Thymus (tissue), 11 donors: Measurements from ENCODE around the gene MOB3A. TPM values are rescaled to one million over a fixed set of nuclear protein-coding genes. Genes with fewer than 3 reads are reported as not detected.
"Not testable (repeated sequence)": the region's sequence is repeated elsewhere in the genome, so short reads cannot be mapped to it uniquely, and the experiment has no call there.

Experiments
- DNase-seq, 9 donors: peaks; one replicate each; pipeline ENCODE4 v3.0.0-alpha.2; 2013; ENCODE audit warnings: low spot score in 9 of 9, low read depth in 6 of 9, missing footprints in 1 of 9
- H3K27ac ChIP-seq, 2 donors: one replicate each; pipeline ENCODE4 v1.5.1; 2013; ENCODE audit warnings: control low read depth in 1 of 2, low read depth in 1 of 2, low read length in 1 of 2, mild to moderate bottlenecking in 1 of 2, moderate library complexity in 1 of 2
- H3K27me3 ChIP-seq, 2 donors: one replicate each; pipeline ENCODE4 v1.5.1; 2013; ENCODE audit warnings: low read length in 1 of 2; ENCODE audit not compliant: control insufficient read depth in 2 of 2, insufficient read depth in 1 of 2
- H3K36me3 ChIP-seq, 2 donors: one replicate each; pipeline ENCODE4 v1.5.1; 2013; ENCODE audit warnings: low read length in 1 of 2, mild to moderate bottlenecking in 1 of 2, moderate library complexity in 1 of 2; ENCODE audit not compliant: control insufficient read depth in 2 of 2, insufficient read depth in 2 of 2
- H3K4me1 ChIP-seq, 2 donors: one replicate each; pipeline ENCODE4 v1.5.1; 2013; ENCODE audit warnings: low read length in 2 of 2; ENCODE audit not compliant: control insufficient read depth in 2 of 2, insufficient read depth in 2 of 2
- H3K4me3 ChIP-seq, 2 donors: one replicate each; pipeline ENCODE4 v1.5.1; 2013; ENCODE audit warnings: low read length in 2 of 2, control low read depth in 1 of 2, mild to moderate bottlenecking in 1 of 2
- H3K9me3 ChIP-seq, 2 donors: one replicate each; pipeline ENCODE4 v1.5.1; 2013; ENCODE audit warnings: low read length in 1 of 2, mild to moderate bottlenecking in 1 of 2; ENCODE audit not compliant: control insufficient read depth in 2 of 2, insufficient read depth in 1 of 2
- WGBS: extraction: QIAGEN DNeasy Blood & Tissue Kit; methylation state at CpG from one replicate; pipeline ENCODE4 v1.1.7; 2013; 5-methylcytosine and 5-hydroxymethylcytosine counted together
- polyA plus RNA-seq: library from polyadenylated mRNA; stranded (reverse); fragments of 200-250 nt; gene quantifications from one replicate; pipeline ENCODE4 v1.2.3, GENCODE V29; 2013
- total RNA-seq: library from RNA; stranded (reverse); fragments of 120-200 nt; gene quantifications from one replicate; pipeline ENCODE4 v1.2.4, GENCODE V29; 2013
- donor health status: healthy.

The MOB3A gene
- total and polyA plus RNA-seq, 2 donors, result 20.0 to 29.7 TPM

DNA sequence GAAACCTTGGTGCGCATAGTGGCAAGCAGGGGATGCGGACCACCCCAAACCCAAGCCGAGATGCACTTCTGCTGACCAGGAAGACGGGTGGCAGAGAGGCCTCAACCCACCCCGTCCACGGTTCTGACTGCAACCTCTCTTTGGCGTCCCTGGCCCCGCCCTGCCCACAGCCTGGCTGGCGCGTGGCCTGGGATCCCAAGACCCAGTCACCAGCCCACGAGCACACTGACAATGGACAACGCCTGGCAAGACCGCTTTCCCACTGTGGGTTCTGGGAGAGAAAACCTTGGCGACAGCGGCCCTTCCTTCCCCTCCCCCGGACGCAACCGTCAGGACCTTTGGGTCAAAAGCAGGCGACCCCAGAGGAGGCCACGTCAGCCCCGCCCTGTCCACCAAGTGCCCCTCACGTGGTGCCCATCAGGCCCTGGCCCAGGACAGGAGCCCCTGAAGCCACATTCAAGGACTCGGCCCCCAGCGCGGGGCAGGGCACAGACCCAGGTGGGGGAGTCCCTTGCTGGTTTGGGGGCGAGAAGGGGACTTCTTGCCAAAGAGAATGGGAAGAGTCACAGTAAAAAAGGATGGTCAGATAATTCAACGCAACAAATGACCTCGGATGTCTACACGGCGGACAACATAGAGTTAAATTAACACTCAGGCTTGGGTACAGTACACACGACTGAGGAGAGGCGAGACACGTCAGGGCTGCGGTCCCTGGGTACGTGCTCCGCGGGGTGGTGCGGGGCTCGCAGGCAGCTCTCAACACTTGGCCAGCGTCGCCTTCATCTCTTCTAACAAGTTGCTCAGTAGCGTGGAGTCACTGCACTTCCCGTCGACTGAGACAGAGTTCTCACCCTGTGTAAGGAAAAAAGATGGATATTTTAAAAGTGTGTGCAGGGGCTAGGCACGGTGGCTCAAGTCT is 5.5 kb upstream of the MOB3A start:
- DNase-seq, result no peak

DNA sequence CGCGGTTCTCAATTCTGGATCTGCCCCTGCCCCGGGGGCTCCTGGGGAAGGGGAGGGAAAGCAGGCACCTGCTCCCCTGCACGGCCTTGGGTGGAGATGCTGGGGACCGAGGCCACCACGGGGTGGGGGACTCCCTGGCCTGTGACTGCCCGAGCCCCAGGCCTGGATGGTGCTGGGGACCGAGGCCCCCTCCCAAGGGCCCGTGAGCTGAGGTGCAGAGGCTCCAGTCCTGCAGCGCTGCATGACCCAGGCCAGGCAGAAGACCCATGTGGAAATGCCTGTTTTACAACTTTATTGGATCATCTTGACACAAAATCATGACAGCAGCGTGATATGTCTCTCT is 4.6 kb upstream of the MOB3A start:
- Histone ChIP-seq H3K4me1 (peaks cover 8 to 12% of the 10 kb centered on the region in 2 donors), H3K9me3 (peaks cover 4 to 15% of the 10 kb centered on the region in 2 donors), H3K36me3 (peaks cover 54 to 56% of the 10 kb centered on the region in 2 donors), H3K27ac (no peak overlapping the region), H3K4me3 (no peak overlapping the region), H3K27me3 (no peaks in the 10 kb centered on the region)
- 97% methylated on average over 11 of the region's 11 CpGs for WGBS
- DNase-seq, result no peak

More for the DNA sequence above, 5.5 kb upstream of the MOB3A start:
- no peak overlapping the region for H3K4me3 ChIP-seq
- no peaks in the 10 kb centered on the region for H3K27me3 ChIP-seq
- no peak overlapping the region for H3K27ac ChIP-seq
- WGBS, result 98% methylated on average over 45 of the region's 45 CpGs
- peaks cover 8 to 10% of the 10 kb centered on the region in 2 donors for H3K4me1 ChIP-seq
- peaks cover 64 to 65% of the 10 kb centered on the region in 2 donors for H3K36me3 ChIP-seq
- peaks cover 6 to 24% of the 10 kb centered on the region in 2 donors for H3K9me3 ChIP-seq

DNA sequence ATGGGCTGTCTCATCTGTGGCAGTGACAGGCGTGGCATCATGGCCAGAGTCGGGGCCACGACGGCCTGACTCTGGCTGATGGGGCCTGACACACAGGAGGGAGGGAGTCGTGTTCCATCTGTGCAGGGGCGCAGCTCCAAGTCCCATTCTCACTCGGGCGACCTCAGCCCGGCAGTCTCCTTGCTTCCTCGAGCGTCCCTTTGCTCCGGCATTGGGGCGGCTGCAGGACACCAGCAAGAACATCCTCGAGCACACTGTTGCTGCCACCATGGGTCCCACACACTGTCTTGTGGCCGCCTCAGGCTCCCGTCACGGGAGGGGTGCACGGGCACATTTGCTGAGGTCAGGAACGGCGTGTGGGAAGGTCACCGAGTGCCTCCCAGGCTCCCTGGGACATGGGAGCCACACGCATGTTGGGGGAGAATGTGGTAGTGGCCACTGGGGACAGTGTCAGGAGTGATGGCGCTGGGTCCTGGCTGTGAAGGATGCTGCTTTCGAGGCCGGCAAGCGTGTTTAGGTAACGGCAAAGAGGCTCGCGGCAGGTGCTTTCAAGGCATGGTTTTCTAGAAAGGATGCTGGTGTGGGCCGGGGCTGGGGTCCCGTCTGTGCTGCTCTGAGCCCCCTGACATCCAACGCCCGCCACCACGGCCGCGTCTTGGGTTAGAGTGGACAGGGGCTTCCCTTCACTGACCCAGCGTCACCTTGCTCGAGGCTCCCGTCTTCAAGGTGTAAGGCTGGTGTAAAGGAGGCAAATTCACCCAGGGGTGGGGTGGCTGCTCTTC is 4.0 kb upstream of the MOB3A start:
- H3K4me1 ChIP-seq, result peaks cover 9 to 18% of the 10 kb centered on the region in 2 donors
- H3K36me3 ChIP-seq, result peaks cover 50 to 52% of the 10 kb centered on the region in 2 donors
- no peak overlapping the region for H3K4me3 ChIP-seq
- H3K27ac ChIP-seq, result no peak overlapping the region
- 98% methylated on average over 39 of the region's 39 CpGs for WGBS
- no peaks in the 10 kb centered on the region for H3K27me3 ChIP-seq
- DNase-seq, result no peak
- H3K9me3 ChIP-seq, result peaks cover 2 to 9% of the 10 kb centered on the region in 2 donors

DNA sequence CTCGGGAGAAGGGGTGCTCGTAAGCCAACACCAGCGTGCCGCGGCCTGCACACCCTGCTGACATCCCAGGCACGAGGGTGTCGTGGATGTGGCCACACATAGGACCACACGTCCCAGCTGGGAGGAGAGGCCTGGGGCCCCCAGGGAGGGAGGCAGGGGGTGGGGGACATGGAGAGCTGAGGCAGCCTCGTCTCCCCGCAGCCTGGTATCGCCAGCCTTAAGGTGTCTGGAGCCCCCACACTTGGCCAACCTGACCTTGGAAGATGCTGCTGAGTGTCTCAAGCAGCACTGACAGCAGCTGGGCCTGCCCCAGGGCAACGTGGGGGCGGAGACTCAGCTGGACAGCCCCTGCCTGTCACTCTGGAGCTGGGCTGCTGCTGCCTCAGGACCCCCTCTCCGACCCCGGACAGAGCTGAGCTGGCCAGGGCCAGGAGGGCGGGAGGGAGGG is 3.0 kb upstream of the MOB3A start:
- WGBS, result 94% methylated on average over 16 of the region's 16 CpGs
- Histone ChIP-seq H3K27me3 (no peaks in the 10 kb centered on the region), H3K4me3 (no peak overlapping the region), H3K36me3 (peaks cover 41% of the 10 kb centered on the region in 2 donors), H3K4me1 (peaks cover 19 to 28% of the 10 kb centered on the region in 2 donors), H3K9me3 (no peaks in the 10 kb centered on the region), H3K27ac (no peak overlapping the region)
- DNase-seq, result no peak

DNA sequence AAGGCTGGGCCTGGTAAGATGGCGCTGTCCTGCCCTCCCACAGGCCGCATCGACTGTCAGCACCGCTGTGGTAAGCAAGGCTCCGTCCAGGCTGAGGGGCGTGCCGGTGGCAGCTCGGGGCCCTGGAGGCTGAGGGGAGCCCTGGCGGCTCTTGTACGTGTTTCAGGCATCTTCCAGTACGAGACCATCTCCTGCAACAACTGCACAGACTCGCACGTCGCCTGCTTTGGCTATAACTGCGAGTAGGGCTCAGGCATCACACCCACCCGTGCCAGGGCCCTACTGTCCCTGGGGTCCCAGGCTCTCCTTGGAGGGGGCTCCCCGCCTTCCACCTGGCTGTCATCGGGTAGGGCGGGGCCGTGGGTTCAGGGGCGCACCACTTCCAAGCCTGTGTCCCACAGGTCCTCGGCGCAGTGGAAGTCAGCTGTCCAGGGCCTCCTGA is 1.8 kb upstream of the MOB3A start:
- DNase-seq, result no peak
- Histone ChIP-seq H3K27me3 (no peaks in the 10 kb centered on the region), H3K4me3 (no peak overlapping the region), H3K27ac (no peak overlapping the region), H3K9me3 (no peaks in the 10 kb centered on the region), H3K4me1 (peaks cover 24 to 40% of the 10 kb centered on the region in 2 donors), H3K36me3 (peaks cover 37 to 42% of the 10 kb centered on the region in 2 donors)
- 95% methylated on average over 23 of the region's 23 CpGs for WGBS

DNA sequence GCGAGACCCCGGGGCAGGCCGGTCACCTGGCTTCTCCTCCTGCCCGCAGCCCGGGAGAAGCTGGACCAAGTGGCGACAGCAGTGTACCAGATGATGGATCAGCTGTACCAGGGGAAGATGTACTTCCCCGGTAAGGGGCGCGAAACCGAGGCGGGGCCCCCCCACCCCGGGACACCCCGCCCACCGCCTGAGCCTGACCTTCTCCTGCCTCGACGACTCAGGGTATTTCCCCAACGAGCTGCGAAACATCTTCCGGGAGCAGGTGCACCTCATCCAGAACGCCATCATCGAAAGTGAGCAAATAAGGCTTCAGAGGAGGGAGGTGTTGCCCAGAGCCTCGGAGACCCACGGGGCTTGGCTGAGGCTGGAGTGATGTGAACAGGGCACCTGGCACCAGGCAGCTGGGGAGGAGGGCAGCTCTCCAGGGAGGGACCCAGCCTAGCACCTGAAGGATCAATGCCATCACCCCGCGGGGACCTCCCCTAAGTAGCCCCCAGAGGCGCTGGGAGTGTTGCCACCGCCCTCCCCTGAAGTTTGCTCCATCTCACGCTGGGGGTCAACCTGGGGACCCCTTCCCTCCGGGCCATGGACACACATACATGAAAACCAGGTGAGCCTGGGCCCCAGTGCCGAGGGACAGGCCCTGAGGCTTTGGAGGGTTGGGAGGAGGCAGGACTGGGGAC is 1.2 kb upstream of the MOB3A start:
- 30% methylated on average over 30 of the region's 30 CpGs for WGBS
- Histone ChIP-seq H3K4me3 (peak overlapping the region; percentile 48 to 86), H3K36me3 (peaks cover 39 to 40% of the 10 kb centered on the region in 2 donors), H3K27me3 (no peaks in the 10 kb centered on the region), H3K27ac (peak overlapping the region; percentile 46 to 75), H3K9me3 (no peaks in the 10 kb centered on the region), H3K4me1 (peaks cover 26 to 45% of the 10 kb centered on the region in 2 donors)
- peak in 1 of 9 donors; percentile 39 for DNase-seq

DNA sequence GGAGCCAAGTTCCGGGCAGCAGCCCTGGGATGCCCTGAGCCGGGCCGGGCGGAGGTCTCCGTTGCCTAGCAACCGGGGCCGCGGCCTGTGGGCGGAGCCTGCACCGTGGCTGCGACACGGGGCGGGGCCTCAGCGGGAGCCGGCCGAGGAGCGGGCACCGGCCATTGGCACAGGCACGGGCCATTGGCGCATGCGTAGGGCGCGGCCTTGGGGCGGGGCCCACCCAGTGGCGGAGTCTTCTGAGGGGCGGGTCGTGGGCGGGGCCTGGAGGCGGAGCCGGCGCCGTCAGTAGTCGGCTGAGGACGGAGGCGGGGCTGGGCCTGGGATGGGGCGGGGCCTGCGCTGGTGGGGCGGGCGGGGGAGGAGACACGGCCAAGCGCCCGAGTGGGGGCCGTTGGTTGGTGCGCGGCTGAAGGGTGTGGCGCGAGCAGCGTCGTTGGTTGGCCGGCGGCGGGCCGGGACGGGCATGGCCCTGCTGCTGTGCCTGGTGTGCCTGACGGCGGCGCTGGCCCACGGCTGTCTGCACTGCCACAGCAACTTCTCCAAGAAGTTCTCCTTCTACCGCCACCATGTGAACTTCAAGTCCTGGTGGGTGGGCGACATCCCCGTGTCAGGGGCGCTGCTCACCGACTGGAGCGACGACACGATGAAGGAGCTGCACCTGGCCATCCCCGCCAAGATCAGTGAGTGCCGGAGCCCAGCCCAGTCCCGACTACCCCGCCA is 515 bp upstream of the MOB3A start, which contains the start of gene IZUMO4:
Gene IZUMO4 (plus strand): TSS at position 436 of the 723 bp plus-strand sequence. CDS start 31 bp downstream, at position 467.
- H3K36me3 ChIP-seq, result peaks cover 33 to 34% of the 10 kb centered on the region in 2 donors
- no peaks in the 10 kb centered on the region for H3K9me3 ChIP-seq
- peak within 1 kb of the TSS; percentile 83 to 91 for H3K27ac ChIP-seq
- under 1% methylated on average over 69 of the region's 70 CpGs for WGBS
- H3K4me1 ChIP-seq, result peaks cover 29 to 49% of the 10 kb centered on the region in 2 donors
- H3K27me3 ChIP-seq, result no peaks in the 10 kb centered on the region
- peak within 1 kb of the TSS; percentile 71 to 86 for H3K4me3 ChIP-seq
- DNase-seq, result peak; percentile 80 to 98 (median 97)

DNA sequence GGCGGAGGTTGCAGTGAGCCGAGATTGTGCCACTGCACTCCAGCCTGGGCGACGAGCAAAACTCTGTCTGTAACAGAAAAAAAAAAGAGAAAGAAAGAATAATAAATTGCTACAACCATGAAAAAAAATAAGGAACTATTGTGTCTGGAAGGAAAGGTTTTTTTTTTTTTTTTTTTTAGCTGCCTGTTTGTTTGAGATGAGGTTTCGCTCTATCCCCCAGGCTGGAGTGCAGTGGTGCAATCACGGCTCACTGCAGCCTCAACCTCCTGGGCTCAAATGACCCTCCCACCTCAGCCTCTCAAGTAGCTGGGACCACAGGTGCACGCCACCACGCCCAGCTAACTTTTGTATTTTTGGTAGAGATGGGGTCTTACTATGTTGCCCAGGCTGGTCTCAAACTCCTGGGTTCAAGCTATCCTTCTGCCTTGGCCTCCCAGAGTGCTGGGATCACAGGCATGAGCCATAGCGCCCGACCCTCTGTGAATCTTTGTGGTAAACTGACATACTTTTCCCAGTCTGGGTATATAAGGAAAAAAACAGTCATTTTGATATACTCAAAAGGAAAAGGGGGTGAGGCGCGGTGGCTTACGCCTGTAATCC is 4.1 kb downstream of the MOB3A start:
- H3K9me3 ChIP-seq, H3K27me3 ChIP-seq, DNase-seq, H3K27ac ChIP-seq, H3K4me3 ChIP-seq: not testable (repeated sequence)
- 98% methylated on average over 13 of the region's 13 CpGs for WGBS
- peaks cover 60 to 84% of the 10 kb centered on the region in 2 donors for H3K4me1 ChIP-seq
- H3K36me3 ChIP-seq, result peaks cover 10 to 20% of the 10 kb centered on the region in 2 donors
